Middle frontal gyrus (tissue), 1 donor: Measurements from ENCODE around the gene UBAC1.
"Not testable (repeated sequence)": the region's sequence is repeated elsewhere in the genome, so short reads cannot be mapped to it uniquely, and the experiment has no call there.

Source experiments
- DNase-seq: peaks from one replicate; pipeline ENCODE4 v3.0.0-alpha.2; 2015; ENCODE audit warnings: low spot score; ENCODE audit errors: extremely low spot score

UBAC1 gene

GRCh38 chr9:135978642-135979546 is 17.7 kb upstream of the UBAC1 start:
- DNase-seq, result no peak

DNA sequence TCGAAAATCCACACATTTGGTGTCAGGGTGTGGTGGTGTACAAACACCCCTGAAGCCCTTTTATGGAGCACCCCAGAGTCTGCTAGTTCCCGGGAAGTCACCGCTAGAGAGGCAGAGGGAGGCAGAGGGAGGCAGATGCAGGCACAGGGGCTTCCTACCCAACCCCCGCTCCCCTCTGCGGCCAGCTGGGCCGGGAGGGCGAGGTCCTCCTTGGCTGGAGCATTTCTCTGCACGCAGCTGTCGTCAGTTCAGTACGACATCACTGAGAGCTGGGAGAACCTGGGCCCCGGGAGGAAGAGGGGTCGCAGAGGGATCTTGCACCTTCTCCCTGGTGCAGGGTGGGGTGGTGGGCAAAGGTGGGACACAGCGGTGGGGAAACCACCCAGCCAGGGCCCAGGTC is 15.8 kb upstream of the UBAC1 start:
- DNase-seq, result no peak

GRCh38 chr9:135976531-135976930 is 15.4 kb upstream of the UBAC1 start:
- DNase-seq, result no peak

DNA sequence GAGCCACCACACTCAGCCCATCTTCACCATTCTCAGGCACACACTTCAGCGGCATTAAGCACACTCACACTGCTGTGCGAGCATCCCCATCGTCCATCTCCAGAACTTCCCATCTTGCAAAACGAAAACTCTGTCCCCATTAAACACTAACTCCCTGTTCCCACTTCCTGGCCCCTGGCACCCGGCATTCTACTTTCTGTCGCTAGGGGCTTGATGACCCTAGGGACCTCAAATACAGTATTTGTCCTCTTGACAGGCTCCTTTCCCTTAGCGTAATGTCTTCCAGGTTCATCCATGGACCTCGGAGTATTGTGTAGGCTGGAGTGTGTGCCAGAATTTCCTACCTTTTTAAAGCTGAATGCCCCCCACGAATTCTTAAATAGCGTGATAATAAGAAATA is 14.7 kb upstream of the UBAC1 start:
- no peak for DNase-seq

DNA sequence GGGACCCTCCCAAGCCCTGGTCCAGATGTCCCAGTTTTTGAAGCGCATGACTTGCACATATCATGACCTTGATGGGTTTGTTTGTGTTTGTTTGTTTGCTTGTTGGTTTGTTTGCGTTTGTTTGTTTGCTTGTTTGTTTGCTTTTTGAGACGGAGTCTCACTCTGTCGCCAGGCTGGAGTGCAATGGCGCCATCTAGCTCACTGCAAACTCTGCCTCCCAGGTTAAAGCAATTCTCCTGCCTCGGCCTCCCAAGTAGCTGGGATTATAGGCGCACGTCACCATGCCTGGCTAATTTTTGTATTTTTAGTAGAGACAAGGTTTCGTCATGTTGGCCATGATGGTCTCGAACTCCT is 13.0 kb upstream of the UBAC1 start:
- no peak for DNase-seq

DNA sequence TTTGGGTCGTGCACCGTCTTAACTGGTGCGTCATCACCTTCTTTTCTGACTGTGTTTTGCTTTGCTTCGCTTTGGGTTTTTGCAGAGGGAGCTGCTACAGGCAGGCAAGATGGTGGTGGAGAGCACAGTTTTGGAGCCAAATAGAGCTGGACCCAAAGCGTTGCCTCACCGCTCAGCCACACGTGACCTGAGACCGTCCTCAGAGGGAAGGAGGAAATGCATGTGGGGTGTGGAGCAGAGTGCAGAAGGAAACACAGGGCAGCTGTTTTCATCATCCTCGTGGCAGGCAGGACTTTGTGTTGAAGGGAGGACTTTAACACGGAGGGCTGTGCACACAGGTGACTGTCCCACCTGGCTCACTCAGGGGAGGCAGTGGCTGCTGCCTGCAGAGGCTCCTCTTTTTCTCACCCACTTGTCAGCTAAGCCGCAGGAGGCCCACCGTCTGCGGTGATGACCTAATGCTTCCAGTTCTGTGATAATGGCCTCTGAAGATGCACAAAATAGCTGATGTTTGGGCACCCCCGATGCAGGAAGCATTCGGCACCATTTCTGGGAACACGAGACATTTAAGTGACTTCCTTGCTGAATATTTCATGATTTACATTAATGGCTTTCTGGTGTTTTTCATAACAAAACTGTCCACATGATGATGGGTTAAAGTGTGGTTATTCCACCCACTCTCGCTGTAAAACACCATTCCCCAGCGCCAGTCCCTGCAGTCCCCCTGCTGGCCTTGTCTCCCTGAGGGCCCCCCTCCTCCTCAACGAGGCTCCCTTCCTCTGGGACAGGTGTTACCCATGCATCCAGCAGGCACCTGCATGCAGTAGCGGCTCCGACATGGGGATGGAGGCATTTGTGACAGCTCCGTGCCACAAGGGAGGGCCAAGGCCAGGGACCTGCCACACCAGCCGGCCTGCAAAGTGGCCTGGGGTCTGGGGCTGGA is 12.4 kb upstream of the UBAC1 start:
- no peak for DNase-seq

DNA sequence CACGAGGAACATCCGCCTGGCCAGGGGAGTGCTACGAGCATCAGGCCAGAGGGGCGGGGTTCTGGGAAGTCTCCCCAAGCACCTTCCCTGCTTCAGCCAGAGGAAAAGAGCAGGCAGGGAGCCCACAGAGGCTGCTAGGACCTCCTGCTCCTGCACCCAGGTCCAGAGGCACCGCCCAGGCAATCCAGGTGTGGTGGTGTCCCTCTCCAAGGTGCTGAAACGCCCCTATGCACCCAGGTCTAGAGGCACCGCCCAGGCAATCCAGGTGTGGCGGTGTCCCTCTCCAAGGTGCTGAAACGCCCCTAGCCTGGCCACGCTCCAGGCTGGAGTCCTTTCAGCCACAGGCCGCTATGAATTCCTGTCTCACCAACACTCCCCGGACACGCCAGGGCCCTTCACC is 10.7 kb upstream of the UBAC1 start:
- no peak for DNase-seq

DNA sequence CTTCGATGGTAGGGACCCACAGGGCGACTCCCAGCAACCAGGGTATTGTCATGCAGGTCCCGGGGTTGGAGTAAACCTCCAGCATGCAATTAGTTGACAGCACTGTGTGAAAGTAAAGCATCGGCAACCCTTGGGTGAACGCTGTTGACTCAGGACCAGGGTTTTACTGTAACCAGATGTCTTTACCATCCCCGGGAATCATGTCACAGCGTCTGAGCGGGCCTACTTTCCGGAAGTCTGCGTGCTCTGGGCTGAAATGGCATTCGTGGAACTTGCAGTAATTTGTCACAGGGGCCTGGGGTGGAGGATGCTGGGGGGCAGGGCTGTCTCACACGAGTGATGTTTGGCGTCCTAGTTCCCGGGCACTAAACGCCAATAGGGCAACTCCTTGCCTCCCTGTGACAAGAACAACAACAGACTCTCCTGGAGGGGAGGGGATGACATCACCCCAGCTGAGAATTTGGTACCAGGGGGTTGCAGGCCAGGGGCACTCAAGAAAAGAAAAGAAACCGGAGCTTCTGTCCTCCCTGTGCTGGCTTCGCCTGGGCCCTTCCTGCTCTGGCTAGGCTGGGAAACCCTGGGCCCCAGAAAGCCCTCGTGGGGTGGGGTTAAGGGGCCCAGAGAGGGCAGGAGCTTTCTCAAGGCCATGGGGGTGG is 10.1 kb upstream of the UBAC1 start:
- DNase-seq, result no peak

- no peak for DNase-seq
These were observed 9.1 kb upstream of the UBAC1 start for GRCh38 chr9:135970128-135970815.

GRCh38 chr9:135969064-135969683 is 8.0 kb upstream of the UBAC1 start:
- DNase-seq, result no peak

DNA sequence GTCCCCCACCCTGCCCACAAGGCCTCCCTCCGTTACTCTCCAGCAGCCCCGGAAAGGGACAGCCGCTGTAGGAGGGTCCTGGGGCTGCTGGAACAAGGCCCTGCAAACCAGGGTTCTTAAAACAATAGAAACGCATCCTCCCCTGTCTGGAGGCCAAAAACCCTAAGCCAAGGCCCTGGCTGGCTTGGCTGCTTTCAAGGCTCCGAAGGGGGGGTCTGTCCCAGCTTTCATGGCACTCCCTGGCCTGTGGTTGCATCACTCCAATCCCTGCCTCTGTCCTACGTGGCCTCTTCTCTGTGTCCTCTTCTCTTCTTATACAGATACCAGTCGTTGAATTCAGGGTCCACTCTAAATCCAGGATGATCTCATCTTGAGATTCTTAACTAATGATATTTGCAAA is 7.4 kb upstream of the UBAC1 start:
- DNase-seq, result no peak

DNA sequence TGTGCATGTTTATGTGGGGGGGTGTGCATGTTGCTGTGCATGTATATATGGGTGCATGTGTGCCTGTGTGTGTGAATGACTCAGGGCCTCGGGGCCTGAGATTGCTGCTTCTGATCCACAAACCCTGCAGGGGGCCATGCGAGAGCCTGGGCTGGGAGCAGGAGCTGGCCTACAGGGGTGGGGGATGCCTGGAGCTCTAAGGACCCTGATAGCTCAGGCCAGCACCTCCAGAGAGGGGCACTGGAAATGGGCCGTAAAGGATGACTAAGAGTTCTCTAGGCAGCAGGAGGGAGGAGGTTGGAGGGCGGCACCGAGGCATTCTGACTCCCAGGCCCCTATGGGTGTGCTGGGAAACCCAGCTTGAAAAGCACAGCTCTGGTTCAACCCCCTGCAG is 6.9 kb upstream of the UBAC1 start:
- DNase-seq, result no peak

GRCh38 chr9:135966916-135967260 is 5.7 kb upstream of the UBAC1 start:
- DNase-seq, result not testable (repeated sequence)

- no peak for DNase-seq
These were observed 4.1 kb upstream of the UBAC1 start for GRCh38 chr9:135965124-135965756.

DNA sequence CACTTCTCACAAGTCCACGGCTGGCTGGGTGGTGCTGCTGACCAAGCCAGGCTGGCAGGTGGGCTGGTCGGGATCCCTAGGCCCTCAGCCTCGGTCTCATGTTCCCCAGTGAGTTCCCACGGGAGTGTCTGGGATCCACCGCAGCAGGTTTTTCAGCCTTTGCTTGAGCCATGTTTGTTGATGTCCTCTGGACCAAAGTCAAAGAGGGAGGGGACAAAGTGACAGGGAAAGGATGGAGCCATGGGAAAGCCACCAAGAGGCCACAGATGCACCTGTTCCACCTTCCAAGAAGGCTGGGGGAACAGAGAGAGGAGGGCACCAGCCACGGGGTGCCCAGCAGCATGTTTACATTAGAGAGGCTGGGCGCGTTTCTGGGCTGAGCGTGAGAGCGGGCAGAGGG is 2.8 kb upstream of the UBAC1 start:
- DNase-seq, result no peak

DNA sequence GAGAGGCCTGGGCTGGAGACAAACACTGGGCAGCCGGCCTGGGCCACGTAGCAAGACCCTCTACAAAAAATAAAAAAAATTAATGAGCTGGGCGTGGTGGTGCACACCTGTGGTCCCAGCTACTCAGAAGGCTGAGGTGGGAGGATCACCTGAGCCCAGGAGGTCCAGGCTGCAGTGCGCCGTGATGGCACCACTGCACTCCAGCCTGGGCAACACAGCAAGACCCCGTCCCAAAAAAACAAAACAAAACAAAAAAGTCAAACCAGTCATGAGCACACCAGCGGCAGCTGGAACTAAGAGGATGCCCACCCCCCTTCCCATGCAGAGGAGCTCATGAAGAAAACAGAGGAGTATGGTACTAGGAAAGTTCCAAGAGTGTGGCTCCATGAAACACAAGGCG is 2.2 kb upstream of the UBAC1 start:
- DNase-seq, result no peak

DNA sequence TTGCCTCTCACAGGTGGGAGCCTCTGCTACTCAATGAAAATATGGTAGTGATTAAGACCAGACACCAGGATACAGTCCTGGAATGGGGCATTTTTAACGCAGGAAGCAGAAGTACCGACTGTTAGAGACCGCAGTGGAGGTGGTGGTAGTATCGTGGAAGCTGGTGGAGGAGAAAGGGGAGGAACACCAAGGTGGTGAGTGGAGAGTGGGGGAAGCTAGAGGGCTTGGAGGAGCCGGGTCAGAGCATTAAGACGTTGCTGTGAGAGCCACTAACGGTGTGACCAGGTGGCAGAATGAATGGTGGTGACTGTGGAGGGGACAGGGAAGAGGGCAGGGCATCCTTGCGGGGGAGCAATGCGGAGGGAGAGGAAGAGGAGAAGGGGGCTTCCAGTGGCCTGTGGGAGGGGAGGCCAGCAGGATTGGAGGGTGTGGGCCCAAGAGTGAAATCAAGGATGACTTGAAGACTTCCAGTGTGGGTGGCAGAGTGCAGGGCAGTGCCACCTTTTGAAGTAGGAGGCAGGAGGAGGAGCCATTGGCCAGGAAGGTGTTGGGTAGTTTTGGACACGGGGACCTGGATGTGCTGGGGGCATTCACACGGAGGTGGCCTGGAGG is 1.6 kb upstream of the UBAC1 start:
- no peak for DNase-seq

DNA sequence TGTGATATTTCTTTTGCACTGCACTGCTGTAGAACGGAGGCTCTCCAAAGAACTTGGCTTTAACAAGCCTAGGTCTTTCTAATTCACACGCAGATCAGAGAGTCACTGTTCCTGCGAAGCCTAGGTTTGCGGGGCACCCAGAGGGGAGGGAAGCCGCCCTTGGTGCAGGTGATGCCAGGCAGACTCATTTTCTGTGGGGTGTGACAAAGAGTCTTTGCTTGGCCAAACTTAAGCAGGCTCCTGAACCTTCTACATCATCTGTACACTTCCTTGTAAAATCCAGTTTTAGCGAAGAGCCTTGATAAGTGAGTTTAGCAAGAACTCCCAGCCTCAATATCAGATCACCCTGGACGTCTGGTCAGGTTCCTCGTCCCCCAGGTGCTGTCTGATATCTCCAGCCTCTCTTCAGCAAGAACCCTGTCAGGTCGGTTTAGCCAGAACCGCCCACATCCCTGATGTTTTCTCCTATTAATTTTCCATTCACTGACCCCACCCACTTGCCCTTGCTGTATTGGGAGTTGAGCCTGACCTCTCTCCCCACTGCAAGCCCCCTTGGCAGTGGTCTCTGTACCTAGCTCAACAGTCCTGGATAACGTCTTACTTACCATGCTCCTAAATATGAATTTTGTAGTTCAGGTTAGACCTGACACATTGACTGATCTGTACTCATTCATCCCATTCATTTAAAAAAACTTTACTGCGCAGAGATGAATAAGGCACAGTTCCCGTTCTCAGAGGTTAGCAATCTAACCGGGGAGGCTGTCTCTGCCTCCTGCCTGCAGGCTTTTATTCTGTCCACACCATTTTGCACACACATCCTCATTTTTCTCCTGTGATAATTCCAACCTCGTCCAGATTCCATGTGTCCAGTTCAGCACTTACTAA is 880 bp upstream of the UBAC1 start:
- DNase-seq, result no peak
